Measurements from ENCODE around the gene NPAT. TPM values are rescaled to one million over a fixed set of nuclear protein-coding genes. Genes with fewer than 3 reads are reported as not detected.
"Not testable (repeated sequence)": the region's sequence is repeated elsewhere in the genome, so short reads cannot be mapped to it uniquely, and the experiment has no call there.

Gene NPAT
- total RNA-seq, 2 experiments from 2014 or later = 46.7 to 57.2 TPM

DNA sequence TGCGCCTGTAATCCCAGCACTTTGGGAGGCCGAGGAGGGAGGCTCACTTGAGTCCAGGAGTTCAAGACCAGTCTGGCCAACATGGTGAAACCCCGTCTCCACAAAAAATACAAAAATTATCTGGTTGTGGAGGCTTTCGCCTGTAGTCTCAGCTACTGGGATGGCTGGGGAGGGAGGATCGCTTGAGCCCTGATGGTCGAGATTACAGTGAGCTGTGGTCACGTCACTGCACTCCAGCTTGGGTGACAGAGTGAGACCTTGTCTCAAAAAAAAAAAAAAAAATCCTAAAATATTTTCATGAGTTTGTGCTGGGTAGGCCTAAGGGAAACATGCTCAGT lies 101.5 kb downstream of the NPAT start:
- not testable (repeated sequence) for H3K9me3 Mint-ChIP-seq (ENCODE audit: insufficient read depth); ATAC-seq; DNase-seq; H3K27me3 Mint-ChIP-seq (ENCODE audit: low read depth)
- CTCF ChIA-PET = interaction anchor here (0.6 to 1.1 kb wide), 4 partner anchors 9 to 335 kb away, joined by 3 to 4 read pairs (median 4); partner anchors contain the start of gene CUL5
- peak overlapping the region; percentile 87 for H3K27ac Mint-ChIP-seq
- peaks cover 44% of the 10 kb centered on the region for H3K4me1 Mint-ChIP-seq (ENCODE audit: low read depth)
- H3K4me3 Mint-ChIP-seq = peak overlapping the region; percentile 85
- POLR2A ChIA-PET = interaction anchor here (1.7 kb wide), 1 partner anchor 100 kb away, joined by 8 read pairs; no protein-coding TSS in a partner anchor
- peaks cover 14% of the 10 kb centered on the region for H3K36me3 Mint-ChIP-seq (ENCODE audit: low read depth)

GRCh38 chr11:108117746-108118371 lies 104.6 kb downstream of the NPAT start:
- DNase-seq (no peak), ATAC-seq (no peak)
- no peaks in the 10 kb centered on the region for H3K9me3 Mint-ChIP-seq (ENCODE audit: insufficient read depth)
- ChIA-PET POLR2A (interaction anchor here (1.2 kb wide), 1 partner anchor 109 kb away, joined by 3 read pairs; the partner anchor contains the start of gene CUL5), CTCF (interaction anchor here (0.6 to 3.0 kb wide), 22 partner anchors 9 to 618 kb away, joined by 3 to 39 read pairs (median 4); partner anchors contain the start of genes CUL5, DDX10, EXPH5 and NPAT)
- peaks cover 19% of the 10 kb centered on the region for H3K4me1 Mint-ChIP-seq (ENCODE audit: low read depth)
- H3K27ac Mint-ChIP-seq = no peak overlapping the region
- peaks cover 3% of the 10 kb centered on the region for H3K36me3 Mint-ChIP-seq (ENCODE audit: low read depth)
- no peak overlapping the region for H3K4me3 Mint-ChIP-seq
- no peaks in the 10 kb centered on the region for H3K27me3 Mint-ChIP-seq (ENCODE audit: low read depth)

DNA sequence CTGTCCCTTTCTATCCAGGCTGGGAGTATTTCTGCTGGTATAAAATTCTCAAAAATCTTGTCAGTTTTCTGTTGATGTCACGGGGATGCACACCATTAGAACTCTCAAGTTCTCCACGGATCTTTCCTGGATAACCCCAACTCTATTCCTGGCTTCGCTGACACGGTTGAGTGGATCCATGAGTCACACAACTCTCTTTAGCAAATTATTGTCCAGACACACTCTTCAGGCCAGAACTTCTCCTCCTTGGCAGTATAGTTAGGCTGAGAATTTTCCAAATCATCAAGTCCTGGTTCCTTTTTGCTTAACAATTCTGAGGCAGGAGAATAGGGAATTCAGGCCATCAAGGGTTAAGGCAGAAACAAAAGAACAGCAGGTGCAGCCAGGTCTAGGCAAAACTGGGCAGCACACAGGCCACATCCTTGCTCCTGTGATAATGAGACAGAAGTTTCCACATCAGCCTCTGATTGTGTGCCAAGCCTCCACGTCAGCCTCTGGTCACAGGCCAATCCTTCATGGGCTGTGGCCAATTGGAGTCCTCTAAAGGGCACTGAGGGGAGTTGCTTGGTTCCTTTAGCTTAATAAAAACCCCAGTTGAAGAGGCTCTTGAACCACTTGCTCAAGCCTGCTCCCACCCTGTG lies 106.8 kb downstream of the NPAT start:
- Mint-ChIP-seq H3K4me1 (ENCODE audit: low read depth) (peaks cover 8% of the 10 kb centered on the region), H3K27ac (no peak overlapping the region), H3K27me3 (ENCODE audit: low read depth) (no peaks in the 10 kb centered on the region), H3K36me3 (ENCODE audit: low read depth) (no peaks in the 10 kb centered on the region), H3K4me3 (no peak overlapping the region), H3K9me3 (ENCODE audit: insufficient read depth) (no peaks in the 10 kb centered on the region)
- ChIA-PET POLR2A (no interaction called here), CTCF (no interaction called here)
- DNase-seq = no peak
- no peak for ATAC-seq

DNA sequence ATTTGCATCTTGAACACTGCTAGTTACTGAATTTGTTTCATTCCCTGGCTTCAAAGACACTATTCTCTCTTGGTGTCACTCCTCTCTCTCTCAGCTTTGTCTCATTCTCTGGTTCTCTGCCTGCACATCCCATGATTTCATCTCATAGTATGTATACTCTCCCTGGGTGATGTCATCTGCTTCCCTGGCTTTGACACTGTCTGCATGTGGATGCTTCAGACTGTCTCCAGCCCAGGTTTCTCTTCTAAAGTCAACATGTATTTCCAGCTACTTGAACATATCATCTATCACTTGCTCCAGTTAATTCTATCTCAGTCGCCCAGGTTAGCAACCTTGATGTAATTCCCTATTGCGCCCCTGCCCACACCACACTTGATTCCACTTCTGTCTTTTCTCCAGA lies 110.4 kb downstream of the NPAT start:
- POLR2A ChIA-PET = no interaction called here
- no peaks in the 10 kb centered on the region for H3K9me3 Mint-ChIP-seq (ENCODE audit: insufficient read depth)
- ATAC-seq (no peak), DNase-seq (no peak)
- CTCF ChIA-PET = interaction anchor here (0.8 to 1.1 kb wide), 3 partner anchors 9 to 103 kb away, joined by 3 to 4 read pairs (median 4); partner anchors contain the start of gene CUL5
- H3K4me3 Mint-ChIP-seq = no peak overlapping the region
- no peaks in the 10 kb centered on the region for H3K27me3 Mint-ChIP-seq (ENCODE audit: low read depth)
- H3K36me3 Mint-ChIP-seq (ENCODE audit: low read depth) = no peaks in the 10 kb centered on the region
- H3K27ac Mint-ChIP-seq = no peak overlapping the region
- H3K4me1 Mint-ChIP-seq (ENCODE audit: low read depth) = peaks cover 6% of the 10 kb centered on the region

GRCh38 chr11:108111126-108111525 lies 111.3 kb downstream of the NPAT start:
- ATAC-seq = no peak
- CTCF ChIA-PET = interaction anchor here (0.7 to 1.1 kb wide), 4 partner anchors 9 to 535 kb away, joined by 3 to 4 read pairs (median 4); partner anchors contain the start of gene CUL5
- POLR2A ChIA-PET = no interaction called here

More at GRCh38 chr11:108111126-108111525, 111.3 kb downstream of the NPAT start:
- no peaks in the 10 kb centered on the region for H3K27me3 Mint-ChIP-seq (ENCODE audit: low read depth)
- no peaks in the 10 kb centered on the region for H3K9me3 Mint-ChIP-seq (ENCODE audit: insufficient read depth)
- H3K4me1 Mint-ChIP-seq (ENCODE audit: low read depth) = peaks cover 6% of the 10 kb centered on the region
- no peak overlapping the region for H3K27ac Mint-ChIP-seq
- DNase-seq = no peak
- H3K36me3 Mint-ChIP-seq (ENCODE audit: low read depth) = no peaks in the 10 kb centered on the region
- no peak overlapping the region for H3K4me3 Mint-ChIP-seq

Other genes starting within 250 kb of the NPAT start
- 10 to 100 TPM; 29.7 to 31.3 TPM for gene CUL5, start 213.7 kb downstream of the NPAT start, total RNA-seq
- 10 to 100 TPM; 55.8 to 63.9 TPM for gene ACAT1, start 101.1 kb downstream of the NPAT start, total RNA-seq
- gene ATM, start 429 bp upstream of the NPAT start, total RNA-seq = 100 to 1,000 TPM; 206 to 214 TPM
- gene C11orf65, start 244.9 kb upstream of the NPAT start, total RNA-seq = under 1 TPM; 0.74 to 0.83 TPM

All from activated CD8-positive, alpha-beta T cell treated with anti-CD3 and anti-CD28 coated beads, Interleukin-2, amount 10 ng/mL, durations not matched to agents 7 days and 5 days (primary cell).